ENCODE data around the gene NFIC. TPM values are rescaled to one million over a fixed set of nuclear protein-coding genes. Genes with fewer than 3 reads are reported as not detected.

The NFIC gene
- total RNA-seq, 4 donors from 2014 or later, result 76.2 to 183 (median 132) TPM

- H3K27me3 ChIP-seq, result no peaks in the 10 kb centered on the region
- H3K36me3 ChIP-seq, result no peaks in the 10 kb centered on the region
- peaks cover 20 to 36% of the 10 kb centered on the region in 2 donors for H3K4me1 ChIP-seq
- 72 to 81% methylated on average over 9 of the region's 9 CpGs for WGBS, 2 donors
- no peak for TF ChIP-seq CTCF (IDR thresholded peaks at IDR 0.05)
- no peak for TF ChIP-seq POLR2A (IDR thresholded peaks at IDR 0.05)
- no peak for DNase-seq
- H3K4me3 ChIP-seq (replicated peaks in 1 of 3), result no peak overlapping the region
- no peaks in the 10 kb centered on the region for H3K9me3 ChIP-seq
- H3K27ac ChIP-seq, result peak overlapping the region in 1 of 3 donors; percentile 86
- intact Hi-C loops (cut with DNase I), result no loop called here
Measured at GRCh38 chr19:3362217-3362906, 4.0 kb upstream of the NFIC start.

- no peaks in the 10 kb centered on the region for H3K27me3 ChIP-seq
- TF ChIP-seq POLR2A (IDR thresholded peaks at IDR 0.05) (no peak), CTCF (IDR thresholded peaks at IDR 0.05) (no peak)
- 74 to 75% methylated on average over 14 to 16 of the region's 16 CpGs for WGBS, 2 donors
- H3K4me1 ChIP-seq, result peaks cover 28 to 38% of the 10 kb centered on the region in 2 donors
- peak overlapping the region in 2 of 3 donors; percentile 98 to 99 for H3K27ac ChIP-seq
- intact Hi-C loops (cut with DNase I), result no loop called here
- H3K4me3 ChIP-seq (replicated peaks in 1 of 3), result no peak overlapping the region
- DNase-seq, result no peak
- no peaks in the 10 kb centered on the region for H3K36me3 ChIP-seq
- H3K9me3 ChIP-seq, result no peaks in the 10 kb centered on the region
Measured at GRCh38 chr19:3363841-3364500, 2.4 kb upstream of the NFIC start.

- TF ChIP-seq CTCF (IDR thresholded peaks at IDR 0.05) (no peak), POLR2A (IDR thresholded peaks at IDR 0.05) (no peak)
- Histone ChIP-seq H3K4me1 (peaks cover 32 to 40% of the 10 kb centered on the region in 2 donors), H3K27me3 (no peaks in the 10 kb centered on the region), H3K27ac (peak overlapping the region in 2 of 3 donors; percentile 98 to 99), H3K9me3 (no peaks in the 10 kb centered on the region), H3K4me3 (replicated peaks in 1 of 3) (no peak overlapping the region), H3K36me3 (no peaks in the 10 kb centered on the region)
- 82 to 83% methylated on average over 4 of the region's 4 CpGs for WGBS, 2 donors
- intact Hi-C loops (cut with DNase I), result no loop called here
- DNase-seq, result no peak
Measured at GRCh38 chr19:3364501-3364858, 1.9 kb upstream of the NFIC start.

GRCh38 chr19:3365093-3365835, 1.1 kb upstream of the NFIC start:
- intact Hi-C loops (cut with DNase I), result loop anchor here (5.0 kb wide), 1 partner anchor 37 kb away; no protein-coding TSS in a partner anchor
- H3K9me3 ChIP-seq, result no peaks in the 10 kb centered on the region
- TF ChIP-seq CTCF (IDR thresholded peaks at IDR 0.05), result no peak
- TF ChIP-seq POLR2A (IDR thresholded peaks at IDR 0.05), result no peak
- peak overlapping the region in 1 of 3 donors; percentile 96 for H3K4me3 ChIP-seq (replicated peaks in 1 of 3)
- H3K27ac ChIP-seq, result peak overlapping the region; percentile 98 to 99 (median 98)
- DNase-seq, result no peak
- no peaks in the 10 kb centered on the region for H3K36me3 ChIP-seq
- peaks cover 39 to 48% of the 10 kb centered on the region in 2 donors for H3K4me1 ChIP-seq
- 49 to 90% methylated on average over 3 to 9 of the region's 9 CpGs for WGBS, 2 donors
- H3K27me3 ChIP-seq, result no peaks in the 10 kb centered on the region
